ENCODE data around the gene TTLL11.

TTLL11 gene

GRCh38 chr9:121945281-121945680, 147.8 kb downstream of the TTLL11 start:
- TF ChIP-seq, protein P1, sequence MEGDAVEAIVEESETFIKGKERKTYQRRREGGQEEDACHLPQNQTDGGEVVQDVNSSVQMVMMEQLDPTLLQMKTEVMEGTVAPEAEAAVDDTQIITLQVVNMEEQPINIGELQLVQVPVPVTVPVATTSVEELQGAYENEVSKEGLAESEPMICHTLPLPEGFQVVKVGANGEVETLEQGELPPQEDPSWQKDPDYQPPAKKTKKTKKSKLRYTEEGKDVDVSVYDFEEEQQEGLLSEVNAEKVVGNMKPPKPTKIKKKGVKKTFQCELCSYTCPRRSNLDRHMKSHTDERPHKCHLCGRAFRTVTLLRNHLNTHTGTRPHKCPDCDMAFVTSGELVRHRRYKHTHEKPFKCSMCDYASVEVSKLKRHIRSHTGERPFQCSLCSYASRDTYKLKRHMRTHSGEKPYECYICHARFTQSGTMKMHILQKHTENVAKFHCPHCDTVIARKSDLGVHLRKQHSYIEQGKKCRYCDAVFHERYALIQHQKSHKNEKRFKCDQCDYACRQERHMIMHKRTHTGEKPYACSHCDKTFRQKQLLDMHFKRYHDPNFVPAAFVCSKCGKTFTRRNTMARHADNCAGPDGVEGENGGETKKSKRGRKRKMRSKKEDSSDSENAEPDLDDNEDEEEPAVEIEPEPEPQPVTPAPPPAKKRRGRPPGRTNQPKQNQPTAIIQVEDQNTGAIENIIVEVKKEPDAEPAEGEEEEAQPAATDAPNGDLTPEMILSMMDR (IDR thresholded peaks at IDR 0.05; ENCODE audit: low read depth, low read length, missing control alignments), result no peak
- no peak overlapping the region for H3K4me3 ChIP-seq (ENCODE audit: low read depth, low read length)
- DNase-seq (ENCODE audit: low read depth), result no peak

DNA sequence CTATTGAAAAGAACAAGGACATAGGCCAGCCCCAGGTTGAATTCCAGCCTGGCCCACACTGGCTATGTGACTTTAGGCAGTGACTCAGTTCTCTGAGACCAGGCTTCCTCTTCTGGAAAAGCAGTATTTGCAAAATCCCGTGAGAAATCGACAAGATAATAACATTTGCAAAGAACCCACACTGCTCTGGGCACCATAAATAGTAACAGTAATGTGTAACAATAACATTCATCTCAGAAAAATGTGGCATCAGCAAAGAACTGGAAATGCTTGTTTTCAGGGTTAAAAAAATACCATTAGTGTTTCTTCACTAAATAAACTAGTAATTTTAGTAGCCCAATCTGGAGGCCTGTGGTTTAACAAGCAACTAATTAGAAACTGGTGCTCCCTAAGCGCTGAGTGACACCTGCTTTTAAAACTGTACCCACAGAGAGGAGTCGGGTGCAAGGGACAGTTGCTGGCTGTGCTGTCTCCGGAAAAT, 148.4 kb downstream of the TTLL11 start:
- no peak overlapping the region for H3K4me3 ChIP-seq (ENCODE audit: low read depth, low read length)
- TF ChIP-seq, protein P1 (IDR thresholded peaks at IDR 0.05; ENCODE audit: low read depth, low read length, missing control alignments), result no peak
- no peak for DNase-seq (ENCODE audit: low read depth)

GRCh38 chr9:121943463-121943862, 149.6 kb downstream of the TTLL11 start:
- no peak for DNase-seq (ENCODE audit: low read depth)
- TF ChIP-seq, protein P1 (IDR thresholded peaks at IDR 0.05; ENCODE audit: low read depth, low read length, missing control alignments), result no peak
- H3K4me3 ChIP-seq (ENCODE audit: low read depth, low read length), result no peak overlapping the region

- H3K4me3 ChIP-seq (ENCODE audit: low read depth, low read length), result no peak overlapping the region
- no peak for DNase-seq (ENCODE audit: low read depth)
- TF ChIP-seq, protein P1 (IDR thresholded peaks at IDR 0.05; ENCODE audit: low read depth, low read length, missing control alignments), result no peak
These were observed 150.2 kb downstream of the TTLL11 start for GRCh38 chr9:121942866-121943382.

- TF ChIP-seq, protein P1 (IDR thresholded peaks at IDR 0.05; ENCODE audit: low read depth, low read length, missing control alignments), result no peak
- no peak for DNase-seq (ENCODE audit: low read depth)
- no peak overlapping the region for H3K4me3 ChIP-seq (ENCODE audit: low read depth, low read length)
These were observed 150.8 kb downstream of the TTLL11 start for GRCh38 chr9:121942313-121942712.

DNA sequence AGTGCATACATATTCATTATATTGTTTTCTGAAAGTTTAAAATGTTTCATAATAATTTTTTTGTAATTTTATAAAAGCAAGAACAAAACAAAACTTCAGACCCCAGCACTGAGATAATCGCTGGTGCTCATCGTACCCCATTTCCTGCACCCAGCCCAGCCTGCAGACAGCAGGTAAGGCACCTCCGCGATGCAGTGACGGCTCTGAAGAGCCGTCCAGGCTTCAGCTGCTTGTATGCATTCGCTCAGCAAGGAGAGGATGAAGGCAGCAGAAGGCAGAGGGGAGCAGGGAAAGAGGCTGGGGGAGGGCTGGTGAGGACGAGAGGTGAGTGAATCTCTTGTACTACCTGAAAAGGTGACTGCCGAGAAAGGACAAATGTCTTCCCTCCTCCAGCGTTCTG, 153.5 kb downstream of the TTLL11 start:
- no peak for DNase-seq (ENCODE audit: low read depth)
- TF ChIP-seq, protein P1 (IDR thresholded peaks at IDR 0.05; ENCODE audit: low read depth, low read length, missing control alignments), result no peak
- no peak overlapping the region for H3K4me3 ChIP-seq (ENCODE audit: low read depth, low read length)

GRCh38 chr9:121938621-121939020, 154.5 kb downstream of the TTLL11 start:
- H3K4me3 ChIP-seq (ENCODE audit: low read depth, low read length), result no peak overlapping the region
- DNase-seq (ENCODE audit: low read depth), result no peak
- TF ChIP-seq, protein P1 (IDR thresholded peaks at IDR 0.05; ENCODE audit: low read depth, low read length, missing control alignments), result no peak

Measured in GM12864 (cell line).